Dermis microvascular lymphatic vessel endothelial cell (primary cell): ENCODE results near the gene AOAH. TPM values are rescaled to one million over a fixed set of nuclear protein-coding genes. Genes with fewer than 3 reads are reported as not detected.
"Not testable (repeated sequence)": the region's sequence is repeated elsewhere in the genome, so short reads cannot be mapped to it uniquely, and the experiment has no call there.

Source experiments
- DNase-seq, 2 donors: peaks; one replicate each; pipeline versions ENCODE4 v3.0.0 to v3.0.0-alpha.2; 2010; ENCODE audit warnings: low read depth in 2 of 2
- total RNA-seq: library from RNA; depleted of rRNA; stranded (reverse); fragments of >200 nt; gene quantifications from 2 replicates; pipeline ENCODE4 v1.2.1, GENCODE V29; 2014

AOAH gene
- total RNA-seq, 1 donor from 2014 or later = 0.13 TPM

- no peak for DNase-seq
Measured at GRCh38 chr7:36472141-36472729, 252.1 kb downstream of the AOAH start.

DNA sequence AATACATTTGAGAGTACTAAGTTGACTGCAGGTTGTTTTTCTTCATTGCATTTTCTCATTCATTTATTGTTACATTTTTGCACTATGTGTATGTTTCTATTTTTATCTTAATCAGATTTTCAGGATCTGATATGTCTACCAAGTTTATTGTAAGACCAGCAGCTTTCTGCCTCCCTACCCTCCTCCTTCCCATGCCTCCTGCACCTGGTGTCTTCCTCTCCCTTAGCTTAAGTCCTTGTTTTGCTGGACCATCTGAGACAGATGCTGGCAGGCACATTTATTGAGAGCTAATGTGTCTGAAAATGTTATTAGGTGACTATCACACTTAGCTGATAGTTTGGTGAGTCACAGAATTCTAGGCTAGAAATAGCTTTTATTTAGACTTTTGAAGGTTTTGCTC lies 255.1 kb downstream of the AOAH start:
- DNase-seq = no peak

DNA sequence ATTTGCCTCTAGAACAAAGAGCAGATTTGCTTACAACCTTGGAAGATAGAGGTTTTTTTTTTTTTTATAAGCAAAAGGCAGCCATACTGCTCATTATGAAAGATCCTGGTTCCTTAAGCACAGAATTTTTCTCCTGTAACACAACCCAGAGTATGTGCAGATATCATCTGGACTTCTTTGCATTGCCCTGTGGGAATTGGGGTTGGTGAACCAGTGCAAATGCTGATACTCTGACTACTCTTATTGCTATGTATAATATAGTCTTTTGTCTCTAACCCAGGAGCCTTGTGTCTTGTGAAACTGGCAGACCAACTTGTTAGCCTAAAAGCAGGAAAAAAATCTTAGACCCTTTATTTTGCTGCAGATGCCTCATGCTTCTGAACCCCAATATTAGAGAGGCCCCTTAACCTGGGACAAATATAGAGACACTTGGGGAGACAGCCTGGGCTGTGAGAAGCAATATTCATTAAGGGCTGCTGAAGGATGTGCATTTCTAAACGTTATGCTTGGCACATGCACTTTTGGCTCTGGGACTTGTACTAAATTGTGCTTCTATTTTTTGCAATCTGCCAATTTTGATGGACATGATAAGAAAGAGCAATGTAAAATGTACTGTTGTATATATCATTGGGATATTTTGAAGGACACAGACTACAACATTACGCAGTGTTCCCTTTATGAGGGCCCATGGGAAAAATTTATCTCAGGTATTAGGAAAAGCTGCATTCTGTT lies 255.8 kb downstream of the AOAH start:
- DNase-seq = no peak

DNA sequence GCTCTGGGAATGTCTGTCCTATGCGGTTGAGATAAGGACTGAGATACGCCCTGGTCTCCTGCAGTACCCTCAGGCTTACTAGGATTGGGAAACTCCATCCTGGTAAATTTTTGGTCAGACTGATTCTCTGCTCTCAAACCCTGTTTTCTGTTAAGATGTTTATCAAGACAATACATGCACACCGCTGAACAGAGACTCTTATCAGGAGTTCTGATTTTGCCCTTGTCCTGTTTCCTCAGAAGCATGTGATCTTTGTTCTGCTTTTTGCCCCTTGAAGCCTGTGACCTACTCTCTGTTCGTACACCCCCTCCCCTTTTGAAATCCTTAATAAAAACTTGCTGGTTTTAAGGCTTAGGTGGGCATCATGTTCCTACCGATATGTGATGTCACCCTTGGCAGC lies 258.3 kb downstream of the AOAH start:
- not testable (repeated sequence) for DNase-seq

GRCh38 chr7:36464271-36464670 lies 260.0 kb downstream of the AOAH start:
- DNase-seq = no peak
